HG02642 (cell line): Measurements from ENCODE around the gene CACNB2.

ENCODE experiments used
- ATAC-seq: cut with Tn5 transposase; IDR thresholded peaks from one replicate; pipeline ENCODE4 v1.9.1; 2021; ENCODE audit warnings: mild to moderate bottlenecking; ENCODE audit not compliant: unreplicated experiment, poor library complexity

CACNB2 gene

GRCh38 chr10:18222866-18223265, 82.6 kb downstream of the CACNB2 start:
- ATAC-seq: no peak

DNA sequence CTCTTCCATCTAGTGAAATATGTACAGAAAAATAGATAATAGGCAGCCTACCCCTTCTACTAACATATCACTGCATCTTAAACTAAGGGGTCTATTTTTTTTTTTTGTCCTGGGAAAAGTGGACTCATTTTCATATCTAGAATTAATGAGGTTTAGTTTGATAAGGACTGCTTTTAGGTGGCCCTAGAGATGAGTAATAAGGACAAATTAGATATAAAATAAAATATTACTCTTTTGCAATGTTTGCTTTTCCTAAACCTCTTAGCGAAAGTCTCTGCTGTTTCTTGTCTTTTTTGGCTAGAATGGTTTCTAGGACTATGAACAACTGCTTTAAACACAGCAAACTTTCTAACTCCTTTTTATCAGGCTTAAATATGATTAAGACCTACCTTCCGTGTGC, 83.7 kb downstream of the CACNB2 start:
- ATAC-seq: no peak

- ATAC-seq: no peak
Measured at GRCh38 chr10:18224626-18225445, 84.6 kb downstream of the CACNB2 start.

GRCh38 chr10:18226336-18226735, 86.1 kb downstream of the CACNB2 start:
- no peak for ATAC-seq

- no peak for ATAC-seq
Measured at GRCh38 chr10:18229826-18230225, 89.6 kb downstream of the CACNB2 start.

DNA sequence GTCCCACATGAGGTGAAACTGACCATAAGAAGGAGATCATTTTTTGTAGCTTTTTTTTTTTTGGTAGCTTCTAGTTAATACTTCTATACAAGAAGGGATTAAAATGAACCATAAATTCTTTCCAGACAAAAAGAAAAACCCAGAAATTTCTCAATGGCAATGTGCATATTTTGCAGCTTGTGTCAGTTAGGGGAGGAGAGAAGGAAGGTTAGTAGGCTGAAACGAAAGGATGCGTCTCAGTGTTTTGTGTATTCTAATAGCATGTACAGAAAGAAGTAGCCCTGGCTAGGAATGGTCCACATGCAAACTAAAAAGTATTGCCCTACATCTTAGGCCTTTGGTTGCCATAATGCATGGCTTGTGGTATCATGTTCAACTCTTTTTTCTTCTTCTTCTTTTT, 90.6 kb downstream of the CACNB2 start:
- ATAC-seq: no peak

DNA sequence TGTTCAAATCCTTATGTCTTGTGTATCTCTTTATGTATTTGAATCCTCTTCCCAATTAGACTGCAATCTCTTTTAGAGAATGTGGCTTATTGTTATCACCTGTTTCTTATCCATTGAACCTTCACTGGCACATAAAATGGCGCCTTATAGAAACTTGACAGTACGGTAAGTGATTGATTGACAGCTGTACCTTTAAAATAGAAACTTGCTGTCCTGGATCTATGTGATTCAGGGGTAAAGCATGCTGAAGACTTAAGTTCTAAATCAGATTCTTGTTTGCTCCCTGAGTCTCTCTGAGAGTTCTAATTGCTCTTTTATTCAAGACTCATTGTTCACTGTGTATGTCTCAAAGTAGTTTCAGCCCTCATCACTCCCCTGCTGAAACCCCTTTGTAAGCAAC, 91.3 kb downstream of the CACNB2 start:
- ATAC-seq: no peak

DNA sequence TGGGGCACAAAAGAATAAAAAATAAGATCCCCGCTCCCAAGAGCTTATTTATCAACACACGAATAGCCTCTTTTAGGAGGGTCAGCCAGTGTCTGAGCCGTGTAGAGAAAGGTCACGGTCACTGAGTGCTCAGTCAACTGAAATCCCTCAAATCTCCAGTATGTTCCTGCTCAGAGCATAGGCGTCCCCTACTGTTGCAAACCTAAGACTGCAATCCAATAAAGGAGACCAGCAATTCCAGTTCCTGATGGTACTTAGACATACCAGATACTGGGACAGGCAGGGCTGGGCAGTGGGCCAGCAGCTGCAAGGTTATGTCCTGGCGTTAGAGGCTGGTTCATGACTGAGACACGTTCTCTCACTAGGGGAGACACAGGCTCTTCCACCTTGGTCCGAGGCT, 93.6 kb downstream of the CACNB2 start:
- ATAC-seq: no peak

DNA sequence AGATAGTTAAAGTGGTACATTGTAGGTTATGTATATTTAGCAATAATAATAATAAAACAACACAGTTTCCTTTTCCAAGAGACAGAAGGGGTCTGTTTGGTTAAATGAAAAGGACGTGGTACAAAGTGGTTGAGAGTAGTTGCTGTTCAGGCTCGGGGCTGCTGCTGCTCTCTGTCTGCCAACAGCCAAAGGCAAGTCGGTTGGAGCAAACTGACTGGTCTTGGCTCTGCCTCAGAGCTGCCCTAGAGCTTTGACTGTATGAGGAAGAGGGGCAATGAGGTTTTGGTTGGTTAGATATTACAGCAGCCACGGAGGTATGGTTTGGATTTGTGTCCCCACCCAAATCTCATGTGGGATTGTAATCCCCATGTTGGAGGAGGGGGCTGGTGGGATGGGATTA, 95.3 kb downstream of the CACNB2 start:
- no peak for ATAC-seq

- ATAC-seq: no peak
Measured at GRCh38 chr10:18236756-18237155, 96.5 kb downstream of the CACNB2 start.

DNA sequence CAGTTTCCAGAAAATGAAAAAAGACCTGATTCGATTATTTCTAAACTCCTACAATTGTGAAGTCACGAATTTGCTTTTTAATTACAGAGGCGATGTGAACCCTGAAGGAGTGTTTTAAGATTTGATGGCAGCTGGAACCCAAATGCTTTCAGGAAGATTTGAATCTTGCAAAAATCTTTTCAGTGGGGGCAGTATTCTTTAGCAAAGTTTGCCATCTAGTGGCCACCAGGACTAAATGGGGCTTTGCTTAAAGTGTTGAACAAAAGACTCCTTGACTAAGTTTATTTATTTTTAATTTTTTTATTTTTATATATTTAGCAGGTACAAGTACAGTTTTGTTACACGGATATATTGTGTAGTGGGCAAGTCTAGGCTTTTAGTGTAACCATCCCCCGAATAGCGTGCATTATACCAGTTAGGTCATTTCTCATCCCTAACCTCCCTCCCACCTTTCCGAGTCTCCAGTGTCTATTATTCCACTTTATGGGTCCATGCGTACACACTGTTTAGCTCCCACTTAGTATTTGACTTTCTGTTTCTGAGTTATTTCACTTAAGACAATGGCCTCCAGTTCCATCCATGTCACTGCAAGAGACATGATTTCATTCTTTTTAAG, 98.8 kb downstream of the CACNB2 start:
- no peak for ATAC-seq

DNA sequence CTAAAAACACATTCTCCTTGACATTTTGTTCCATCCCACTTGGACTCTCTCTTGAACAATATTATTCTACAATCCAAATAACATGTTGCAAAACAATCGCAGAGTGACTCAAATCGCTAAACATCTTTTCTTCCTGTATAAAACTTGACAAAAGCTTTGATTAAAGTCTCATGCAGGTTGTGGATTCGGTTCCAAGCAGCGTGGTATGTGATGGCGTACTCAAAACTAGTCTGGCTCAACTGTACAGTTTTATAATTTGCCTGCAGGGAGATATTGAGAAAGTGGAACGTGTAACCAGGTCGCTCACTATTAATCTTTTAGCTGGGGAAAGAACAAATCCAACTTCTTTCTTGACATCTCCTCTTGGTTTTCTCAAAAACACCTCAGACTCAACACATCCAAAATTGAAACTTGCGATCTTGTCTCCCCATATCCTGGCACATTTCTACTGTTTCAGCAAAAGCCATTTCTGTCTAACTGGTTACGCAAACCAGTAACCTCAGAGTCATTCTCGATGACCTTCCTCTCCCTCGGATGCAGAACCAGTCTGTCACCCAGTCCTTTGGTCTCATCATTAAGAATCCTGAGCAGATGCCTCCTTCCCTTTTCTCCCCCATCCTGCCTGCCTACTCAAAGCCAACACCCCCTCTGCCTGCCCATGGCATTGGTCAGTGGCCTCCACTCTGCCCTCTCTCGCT, 100.1 kb downstream of the CACNB2 start:
- ATAC-seq: no peak

DNA sequence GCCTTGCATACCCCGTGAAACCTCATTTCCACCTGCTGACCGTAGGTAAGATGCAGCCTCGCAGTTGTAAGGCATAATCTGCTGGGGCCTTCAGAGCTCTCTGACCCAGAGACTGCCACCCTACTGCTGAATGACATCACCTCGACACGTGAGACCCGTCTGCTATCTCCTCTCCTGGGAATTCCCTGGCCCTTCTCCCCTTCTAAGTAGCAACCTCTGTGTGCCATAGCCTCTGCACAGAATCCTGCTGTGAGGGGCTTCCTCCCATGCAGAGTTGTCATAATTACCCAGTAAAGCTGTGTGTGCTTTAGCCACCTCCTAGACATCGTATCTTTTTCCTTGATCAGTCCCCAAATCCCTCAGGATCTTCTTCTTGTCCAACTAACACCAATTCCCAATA, 106.7 kb downstream of the CACNB2 start:
- no peak for ATAC-seq

GRCh38 chr10:18252086-18252485, 111.9 kb downstream of the CACNB2 start:
- ATAC-seq: no peak

DNA sequence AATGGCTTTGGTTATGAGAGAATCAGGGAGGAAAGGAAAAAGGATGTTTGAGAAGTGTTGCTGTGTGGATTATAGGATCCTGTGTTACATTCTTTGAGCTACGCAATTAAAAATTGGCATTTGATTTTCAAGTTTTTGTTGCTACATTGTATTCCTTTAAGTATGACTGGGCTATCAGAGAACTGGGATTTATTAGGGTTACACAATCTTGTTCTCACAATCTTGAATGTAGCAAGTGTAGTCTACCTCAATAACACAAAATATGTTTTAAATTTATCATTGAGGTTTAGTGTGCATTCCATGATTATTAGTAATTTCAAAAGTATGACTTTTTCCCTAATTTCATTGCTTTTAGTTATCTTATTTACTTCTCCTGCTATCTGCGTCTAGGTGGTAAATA, 113.9 kb downstream of the CACNB2 start:
- ATAC-seq: no peak

GRCh38 chr10:18254692-18255091, 114.5 kb downstream of the CACNB2 start:
- ATAC-seq: no peak

- ATAC-seq: no peak
Measured at GRCh38 chr10:18260310-18260922, 120.2 kb downstream of the CACNB2 start.

DNA sequence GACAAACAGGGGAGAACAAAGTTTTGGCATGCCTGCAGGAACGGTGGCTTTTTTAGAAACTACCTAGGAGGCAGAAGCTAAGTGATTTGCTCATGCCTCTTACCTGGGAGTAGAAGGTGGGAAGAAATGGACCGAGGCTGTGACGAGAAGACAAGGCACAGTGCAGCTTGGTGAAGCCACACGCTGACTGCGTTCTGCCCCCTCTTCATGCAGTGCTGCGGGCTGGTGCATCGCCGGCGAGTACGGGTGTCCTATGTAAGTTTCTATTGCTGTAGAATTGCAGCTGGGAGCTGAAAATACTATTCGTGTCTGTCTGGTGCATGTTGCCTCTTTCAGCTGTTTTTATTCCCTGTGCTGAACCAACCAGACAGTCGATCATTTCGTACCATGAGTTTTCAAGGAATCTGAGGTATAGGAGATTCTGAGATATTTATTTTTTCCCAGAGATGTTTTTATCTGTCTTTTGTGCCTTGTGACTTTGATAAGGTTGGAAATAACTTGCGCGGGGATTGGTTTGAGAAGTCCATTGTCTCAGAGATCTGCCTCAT, 120.9 kb downstream of the CACNB2 start:
- ATAC-seq: no peak

GRCh38 chr10:18261768-18262231, 121.6 kb downstream of the CACNB2 start:
- no peak for ATAC-seq

- no peak for ATAC-seq
Measured at GRCh38 chr10:18264466-18265050, 124.3 kb downstream of the CACNB2 start.
